Mucosa of stomach (tissue), 1 donor: ENCODE measurements around the gene LIPN.

Source experiments
- H3K27me3 ChIP-seq: one replicate; pipeline ENCODE4 v1.7.0; 2013; ENCODE audit warnings: mild to moderate bottlenecking, low read length; ENCODE audit not compliant: control insufficient read depth, insufficient read depth
- H3K36me3 ChIP-seq: one replicate; pipeline ENCODE4 v1.7.0; 2013; ENCODE audit warnings: low read length; ENCODE audit not compliant: control insufficient read depth, insufficient read depth
- H3K4me1 ChIP-seq: one replicate; pipeline ENCODE4 v1.7.0; 2013; ENCODE audit warnings: mild to moderate bottlenecking, low read length; ENCODE audit not compliant: control insufficient read depth, insufficient read depth
- H3K4me3 ChIP-seq: one replicate; pipeline ENCODE4 v1.7.0; 2013; ENCODE audit warnings: low read length
- H3K9ac ChIP-seq: one replicate; pipeline ENCODE4 v1.7.0; 2013; ENCODE audit warnings: mild to moderate bottlenecking, low read length, moderate library complexity
- H3K9me3 ChIP-seq: one replicate; pipeline ENCODE4 v1.7.0; 2013; ENCODE audit warnings: mild to moderate bottlenecking, low read length, moderate library complexity; ENCODE audit not compliant: control insufficient read depth
- donor health status: Pancreatic carcinoma.

LIPN gene

GRCh38 chr10:88805924-88806323 is 46.1 kb downstream of the LIPN start:
- Histone ChIP-seq H3K4me3 (no peak overlapping the region), H3K9ac (no peak overlapping the region), H3K4me1 (no peaks in the 10 kb centered on the region), H3K36me3 (no peaks in the 10 kb centered on the region), H3K9me3 (no peaks in the 10 kb centered on the region), H3K27me3 (no peaks in the 10 kb centered on the region)

- peaks cover 4% of the 10 kb centered on the region for H3K27me3 ChIP-seq
- H3K9ac ChIP-seq = no peak overlapping the region
- H3K36me3 ChIP-seq = no peaks in the 10 kb centered on the region
- no peak overlapping the region for H3K4me3 ChIP-seq
- no peaks in the 10 kb centered on the region for H3K9me3 ChIP-seq
- H3K4me1 ChIP-seq = no peaks in the 10 kb centered on the region
Observed at GRCh38 chr10:88809621-88810020, 49.8 kb downstream of the LIPN start.

- no peaks in the 10 kb centered on the region for H3K9me3 ChIP-seq
- no peaks in the 10 kb centered on the region for H3K36me3 ChIP-seq
- H3K4me3 ChIP-seq = no peak overlapping the region
- H3K4me1 ChIP-seq = no peaks in the 10 kb centered on the region
- no peak overlapping the region for H3K9ac ChIP-seq
- H3K27me3 ChIP-seq = peaks cover 4% of the 10 kb centered on the region
Observed at GRCh38 chr10:88810196-88810961, 50.6 kb downstream of the LIPN start.

- Histone ChIP-seq H3K4me1 (no peaks in the 10 kb centered on the region), H3K36me3 (no peaks in the 10 kb centered on the region), H3K9ac (no peak overlapping the region), H3K9me3 (no peaks in the 10 kb centered on the region), H3K4me3 (no peak overlapping the region), H3K27me3 (peaks cover 11% of the 10 kb centered on the region)
Observed at GRCh38 chr10:88813200-88813599, 53.4 kb downstream of the LIPN start.

GRCh38 chr10:88819290-88819689 is 59.5 kb downstream of the LIPN start:
- Histone ChIP-seq H3K4me3 (no peak overlapping the region), H3K4me1 (no peaks in the 10 kb centered on the region), H3K36me3 (no peaks in the 10 kb centered on the region), H3K9me3 (no peaks in the 10 kb centered on the region), H3K9ac (no peak overlapping the region), H3K27me3 (peaks cover 7% of the 10 kb centered on the region)

- Histone ChIP-seq H3K27me3 (peaks cover 2% of the 10 kb centered on the region), H3K4me1 (no peaks in the 10 kb centered on the region), H3K36me3 (no peaks in the 10 kb centered on the region), H3K4me3 (no peak overlapping the region), H3K9me3 (no peaks in the 10 kb centered on the region), H3K9ac (no peak overlapping the region)
Observed at GRCh38 chr10:88820748-88821401, 61.1 kb downstream of the LIPN start.

- Histone ChIP-seq H3K27me3 (no peaks in the 10 kb centered on the region), H3K36me3 (no peaks in the 10 kb centered on the region), H3K4me3 (no peak overlapping the region), H3K4me1 (no peaks in the 10 kb centered on the region), H3K9me3 (no peaks in the 10 kb centered on the region), H3K9ac (no peak overlapping the region)
Observed at GRCh38 chr10:88826388-88826787, 66.6 kb downstream of the LIPN start.

GRCh38 chr10:88827671-88828070 is 67.9 kb downstream of the LIPN start:
- Histone ChIP-seq H3K9ac (no peak overlapping the region), H3K9me3 (no peaks in the 10 kb centered on the region), H3K4me3 (no peak overlapping the region), H3K27me3 (no peaks in the 10 kb centered on the region), H3K36me3 (no peaks in the 10 kb centered on the region), H3K4me1 (no peaks in the 10 kb centered on the region)

GRCh38 chr10:88828310-88828709 is 68.5 kb downstream of the LIPN start:
- no peaks in the 10 kb centered on the region for H3K27me3 ChIP-seq
- H3K4me3 ChIP-seq = no peak overlapping the region
- no peak overlapping the region for H3K9ac ChIP-seq
- H3K36me3 ChIP-seq = no peaks in the 10 kb centered on the region
- H3K9me3 ChIP-seq = no peaks in the 10 kb centered on the region
- H3K4me1 ChIP-seq = no peaks in the 10 kb centered on the region
